Fibroblast of mammary gland (primary cell): ENCODE measurements around the gene PIGQ.
A peak's percentile ranks its signal among the peaks of the same experiment; 100 is the strongest.

Experiments used
- DNase-seq: peaks from one replicate; pipeline ENCODE4 v3.0.0-alpha.2; 2010; ENCODE audit warnings: low read depth
- H3K4me3 ChIP-seq: 2 replicates; pipeline ENCODE4 v1.5.1; 2011; ENCODE audit warnings: low read depth, mild to moderate bottlenecking, low read length, moderate library complexity; ENCODE audit not compliant: control insufficient read depth
- CTCF ChIP-seq: conservative IDR thresholded peaks from 2 replicates; pipeline ENCODE4 v1.5.1; 2011; ENCODE audit warnings: low read depth, low read length, inconsistent platforms; ENCODE audit not compliant: control insufficient read depth, insufficient read depth

Gene PIGQ

GRCh38 chr16:551210-551609 lies 18.6 kb upstream of the PIGQ start:
- no peak for DNase-seq
- TF ChIP-seq CTCF, result no peak
- H3K4me3 ChIP-seq, result no peak overlapping the region

GRCh38 chr16:552171-552570 lies 17.6 kb upstream of the PIGQ start:
- DNase-seq, result no peak
- TF ChIP-seq CTCF, result no peak

GRCh38 chr16:553601-554296 lies 16.0 kb upstream of the PIGQ start:
- DNase-seq, result no peak
- H3K4me3 ChIP-seq, result no peak overlapping the region
- TF ChIP-seq CTCF, result no peak

More at GRCh38 chr16:552171-552570, 17.6 kb upstream of the PIGQ start:
- no peak overlapping the region for H3K4me3 ChIP-seq

GRCh38 chr16:554297-554621 lies 15.5 kb upstream of the PIGQ start:
- no peak for DNase-seq
- TF ChIP-seq CTCF, result no peak
- no peak overlapping the region for H3K4me3 ChIP-seq

GRCh38 chr16:554640-555365 lies 15.0 kb upstream of the PIGQ start:
- DNase-seq, result peak; percentile 80
- H3K4me3 ChIP-seq, result no peak overlapping the region
- TF ChIP-seq CTCF, result no peak

- H3K4me3 ChIP-seq, result no peak overlapping the region
- DNase-seq, result no peak
- TF ChIP-seq CTCF, result no peak
Measured at GRCh38 chr16:555528-556473, 14.0 kb upstream of the PIGQ start.
